TTC549 (cell line): ENCODE measurements around the gene GRIK5.

Experiments used
- FAIRE-seq: peaks from 2 replicates; lab custom pipeline; 2012; peaks lifted over from hg19 to GRCh38; lab: Jason Lieb, UNC

The GRIK5 gene

DNA sequence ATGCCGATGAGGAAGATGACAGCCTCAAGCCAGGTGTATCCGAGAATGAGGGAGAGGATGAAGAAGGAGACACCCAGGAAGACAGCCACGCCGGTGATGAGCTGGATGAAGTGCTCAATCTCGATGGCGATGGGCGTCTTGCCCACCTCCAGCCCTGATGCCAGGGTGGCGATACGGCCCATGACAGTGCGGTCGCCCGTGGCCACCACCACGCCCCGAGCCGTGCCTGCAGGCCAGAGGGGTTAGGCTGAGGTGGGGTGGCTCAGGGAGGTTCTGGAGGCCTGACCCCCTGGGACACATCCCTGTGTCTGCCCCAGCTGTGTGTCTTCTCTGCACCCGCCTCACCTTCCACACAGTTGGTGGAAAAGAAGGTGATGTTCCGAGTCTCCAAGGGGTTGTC is 85.0 kb downstream of the GRIK5 start:
- FAIRE-seq: no peak

DNA sequence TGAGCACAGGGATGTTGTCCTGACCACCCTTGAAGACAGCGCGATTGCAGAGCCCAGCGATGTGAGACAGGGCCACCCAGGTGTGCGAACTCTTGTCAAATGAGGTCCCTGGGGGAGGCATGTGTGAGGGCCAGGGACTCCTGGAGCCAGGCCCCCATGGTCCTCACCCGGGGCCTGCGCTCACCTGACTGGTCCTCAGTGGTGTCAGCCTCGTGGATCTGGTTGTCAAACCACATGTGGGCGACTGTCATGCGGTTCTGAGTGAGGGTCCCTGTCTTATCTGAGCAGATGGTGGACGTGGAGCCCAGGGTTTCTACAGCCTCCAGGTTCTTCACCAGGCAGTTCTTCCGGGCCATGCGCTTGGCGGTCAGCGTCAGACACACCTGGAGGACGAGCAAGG is 88.3 kb downstream of the GRIK5 start:
- no peak for FAIRE-seq

- no peak for FAIRE-seq
Measured at GRCh38 chr19:41978470-41978869, 91.5 kb downstream of the GRIK5 start.

- no peak for FAIRE-seq
Measured at GRCh38 chr19:41977916-41978315, 92.1 kb downstream of the GRIK5 start.

GRCh38 chr19:41974652-41975051 is 95.4 kb downstream of the GRIK5 start:
- FAIRE-seq: no peak

DNA sequence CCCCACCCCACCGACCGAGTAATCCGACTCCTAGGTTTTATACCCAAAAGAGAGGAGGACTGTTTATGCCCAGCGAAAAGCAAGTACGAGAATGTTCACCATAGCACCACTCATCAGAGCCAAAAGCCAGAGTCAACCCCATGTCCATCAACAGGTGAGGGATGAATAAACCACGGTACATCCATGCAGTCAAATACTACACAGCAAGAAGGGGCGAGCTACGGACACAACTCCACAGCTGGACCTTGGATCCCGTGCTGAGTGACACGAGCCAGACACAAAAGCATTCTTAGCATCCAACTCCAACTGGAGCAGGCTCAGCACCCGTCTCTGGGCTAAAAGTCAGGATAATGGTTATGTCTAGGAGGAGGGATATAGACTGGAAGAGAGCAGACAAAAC is 98.6 kb downstream of the GRIK5 start:
- FAIRE-seq: no peak

GRCh38 chr19:41969772-41970458 is 100.1 kb downstream of the GRIK5 start:
- FAIRE-seq: no peak

- FAIRE-seq: no peak
Measured at GRCh38 chr19:41968751-41969595, 101.0 kb downstream of the GRIK5 start.

- FAIRE-seq: no peak
Measured at GRCh38 chr19:41967054-41967783, 102.8 kb downstream of the GRIK5 start.

GRCh38 chr19:41965106-41965505 is 104.9 kb downstream of the GRIK5 start:
- FAIRE-seq: no peak

DNA sequence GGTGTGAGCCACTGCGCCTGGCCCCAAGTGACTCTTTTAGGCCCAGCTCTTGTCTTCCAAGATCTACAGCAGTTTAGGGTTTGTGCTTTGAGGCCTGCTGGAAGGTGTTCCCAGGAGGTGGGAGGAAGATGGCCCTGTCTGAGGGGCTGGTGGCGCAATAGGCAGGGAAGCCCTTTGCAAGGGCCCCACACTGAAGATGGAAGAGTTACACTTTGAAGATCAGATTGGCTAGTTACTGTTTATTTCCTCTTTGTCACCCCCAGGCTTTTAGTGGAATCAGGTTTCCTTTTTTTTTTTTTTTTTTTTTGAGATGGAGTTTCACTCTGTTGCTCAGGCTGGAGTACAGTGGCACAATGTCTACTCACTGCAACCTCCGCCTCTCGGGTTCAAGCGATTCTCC is 109.0 kb downstream of the GRIK5 start:
- FAIRE-seq: no peak

DNA sequence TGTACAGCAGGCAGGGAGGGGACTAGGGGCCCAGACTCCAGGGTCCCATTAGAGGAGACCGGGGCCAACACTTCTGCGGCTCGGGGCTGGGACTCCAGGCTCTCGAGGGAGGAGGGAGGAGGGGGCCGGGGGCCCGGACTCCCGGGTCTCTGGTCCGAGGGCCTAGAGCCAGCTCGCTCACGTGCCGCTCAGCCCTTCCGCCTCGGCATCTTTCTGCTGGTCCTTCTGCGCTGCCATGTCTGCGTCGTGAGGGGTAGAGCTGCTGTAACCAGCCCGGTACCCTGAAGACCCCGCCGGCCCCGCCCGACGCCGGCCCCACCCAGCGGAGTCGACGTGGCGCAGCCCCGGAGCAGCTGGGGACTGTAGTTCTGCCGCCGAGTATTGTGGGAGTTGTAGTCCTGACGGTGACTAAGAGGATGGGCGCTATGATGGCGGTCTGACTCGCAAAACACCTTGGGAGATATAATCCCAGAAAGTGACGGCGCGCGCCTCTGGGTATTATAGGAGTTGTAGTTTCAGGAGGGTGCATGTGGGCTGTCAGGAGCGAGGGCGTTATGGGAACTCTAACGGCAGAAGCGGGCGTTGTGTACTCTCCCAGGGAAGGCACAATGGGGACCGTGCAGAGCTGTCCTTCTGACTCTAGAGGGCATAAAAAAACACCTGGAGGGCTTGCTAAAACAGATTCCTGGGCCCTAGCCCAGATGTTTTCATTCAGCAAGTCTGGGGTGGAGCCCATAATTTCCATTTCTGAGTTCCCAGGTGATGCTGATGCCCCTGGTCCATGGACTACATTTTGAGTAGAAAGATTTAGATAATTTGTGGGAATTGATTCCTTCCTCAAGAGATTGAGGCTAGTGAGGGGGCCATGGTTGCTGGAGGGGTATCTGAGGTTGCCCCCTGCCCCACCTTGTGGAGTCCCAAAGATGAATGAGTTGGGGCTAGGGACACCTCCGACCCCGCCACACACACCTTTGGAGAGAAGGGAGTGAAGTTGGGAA is 110.7 kb downstream of the GRIK5 start, which contains the start of gene RABAC1:
TSS of gene RABAC1 (minus strand) at position 266 of the 998 bp plus-strand sequence. CDS start at position 237, 29 bp downstream.
- FAIRE-seq: peak; percentile 33

DNA sequence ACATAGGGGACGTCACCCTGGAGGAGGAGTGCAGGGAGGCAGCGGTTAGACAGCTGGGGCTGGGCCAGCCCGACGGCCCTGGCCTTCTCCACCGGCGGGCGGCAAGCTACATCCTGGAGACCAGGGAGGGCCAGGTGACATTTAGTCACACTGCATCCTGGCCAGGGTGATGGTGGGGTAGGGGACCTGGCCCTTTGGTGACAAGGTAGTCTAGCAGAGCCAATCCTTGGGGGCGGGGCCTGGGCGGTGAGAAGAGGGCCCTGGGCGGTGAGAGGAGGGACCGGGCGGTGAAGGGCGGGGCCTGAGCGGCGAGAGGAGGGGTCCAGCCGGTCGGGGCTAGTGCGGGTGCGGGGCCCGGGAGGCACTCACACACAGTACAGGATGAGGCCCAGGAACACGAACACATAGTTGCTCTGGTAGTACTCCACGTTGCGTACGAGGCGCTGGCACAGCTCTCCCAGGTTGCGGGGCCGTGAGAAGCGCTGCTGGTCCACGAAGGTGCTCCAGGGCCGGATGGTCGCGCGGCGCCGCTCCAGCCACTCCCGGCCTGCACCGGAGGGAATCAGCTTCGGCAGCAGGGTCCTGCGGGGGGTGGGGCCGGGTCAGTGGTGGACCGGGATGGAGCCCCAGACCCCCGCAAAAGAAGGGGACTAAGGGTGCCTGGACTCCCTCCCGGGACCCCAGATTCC is 111.5 kb downstream of the GRIK5 start:
- FAIRE-seq: no peak

DNA sequence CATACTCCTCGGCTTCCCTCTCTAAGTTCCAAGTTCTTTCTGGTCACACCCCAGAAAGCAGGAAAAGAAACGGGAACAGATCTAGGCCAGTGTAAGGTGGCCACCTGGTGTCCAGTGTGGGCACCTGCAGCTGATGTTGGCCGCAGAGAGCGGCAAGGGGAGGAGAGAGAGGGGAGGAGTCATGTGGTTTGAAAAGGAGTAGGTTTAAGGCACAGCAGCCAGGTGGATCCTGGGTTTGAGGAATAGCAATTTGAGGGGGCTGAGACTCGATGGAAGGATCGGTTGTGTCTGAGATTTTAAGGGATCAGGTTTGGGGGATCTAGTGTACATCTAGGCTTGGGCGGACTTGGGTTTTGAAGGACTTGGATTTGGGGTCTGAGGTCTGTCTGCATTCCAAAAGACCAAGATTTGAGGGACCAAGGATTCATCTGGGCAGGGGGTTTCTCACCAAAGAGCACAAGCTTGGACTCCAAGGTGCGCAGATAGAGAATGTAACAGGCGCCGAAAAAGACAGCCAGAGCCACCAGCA is 112.1 kb downstream of the GRIK5 start:
- peak; percentile 67 for FAIRE-seq

DNA sequence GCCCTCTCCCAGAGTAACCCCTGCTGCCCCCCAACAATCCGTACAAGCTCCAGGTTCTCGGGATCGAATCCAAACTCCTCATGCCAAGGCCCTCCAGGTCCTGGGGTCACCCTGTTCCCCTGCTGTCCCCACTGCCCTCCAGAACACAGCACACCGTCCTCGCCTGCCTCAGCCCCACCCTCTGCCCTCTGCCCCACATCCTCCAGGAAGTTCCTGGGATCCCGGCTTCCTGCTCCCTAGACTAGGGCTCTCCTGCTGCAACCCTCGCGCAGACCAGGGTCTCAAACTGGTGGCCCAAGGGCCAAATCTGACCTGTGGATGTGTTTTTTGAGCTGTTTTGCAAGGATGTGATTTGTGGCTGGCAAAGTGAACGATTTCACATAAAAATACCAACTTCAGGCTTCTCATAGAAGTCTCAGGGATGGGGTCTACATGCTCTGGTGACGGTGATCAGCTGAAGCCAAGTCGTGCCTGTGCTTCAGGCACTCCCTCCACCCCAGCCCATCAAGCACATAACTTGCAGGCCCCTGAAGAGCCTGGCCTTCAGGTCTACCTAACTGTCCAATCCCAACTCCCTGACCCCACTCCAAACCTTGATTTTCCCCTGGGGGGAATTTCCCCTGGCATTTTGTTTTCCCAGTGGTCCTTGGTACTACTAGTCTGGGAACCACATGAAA is 112.7 kb downstream of the GRIK5 start:
- FAIRE-seq: no peak

GRCh38 chr19:41956621-41957020 is 113.4 kb downstream of the GRIK5 start:
- FAIRE-seq: no peak

- FAIRE-seq: no peak
Measured at GRCh38 chr19:41955521-41955920, 114.5 kb downstream of the GRIK5 start.

DNA sequence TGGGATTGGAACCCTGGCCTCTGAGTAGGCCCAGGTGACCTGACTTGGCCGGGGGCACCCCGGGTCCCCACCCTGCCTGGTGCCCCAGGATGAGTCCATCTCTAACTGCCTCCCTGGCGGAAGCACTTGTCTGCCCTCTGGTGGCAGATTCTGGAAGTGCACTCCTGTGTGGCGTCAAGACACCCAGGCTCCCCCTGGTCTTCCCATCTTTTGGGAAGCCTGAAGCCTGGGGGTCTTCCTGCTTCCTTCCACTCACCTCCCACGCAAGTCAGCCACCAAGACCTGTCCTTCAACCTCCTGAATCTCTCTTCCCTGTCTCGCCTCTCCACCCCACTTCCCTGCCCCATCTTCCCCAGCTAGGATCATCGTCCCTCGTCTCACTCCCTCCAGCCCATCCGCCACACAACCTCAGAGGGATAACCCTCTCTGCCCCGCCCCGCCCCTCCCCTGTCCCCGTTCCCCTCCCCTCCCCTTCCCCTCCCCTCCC is 118.3 kb downstream of the GRIK5 start:
- FAIRE-seq: no peak
